ENCODE results near the gene IL12RB1.

Gene IL12RB1

DNA sequence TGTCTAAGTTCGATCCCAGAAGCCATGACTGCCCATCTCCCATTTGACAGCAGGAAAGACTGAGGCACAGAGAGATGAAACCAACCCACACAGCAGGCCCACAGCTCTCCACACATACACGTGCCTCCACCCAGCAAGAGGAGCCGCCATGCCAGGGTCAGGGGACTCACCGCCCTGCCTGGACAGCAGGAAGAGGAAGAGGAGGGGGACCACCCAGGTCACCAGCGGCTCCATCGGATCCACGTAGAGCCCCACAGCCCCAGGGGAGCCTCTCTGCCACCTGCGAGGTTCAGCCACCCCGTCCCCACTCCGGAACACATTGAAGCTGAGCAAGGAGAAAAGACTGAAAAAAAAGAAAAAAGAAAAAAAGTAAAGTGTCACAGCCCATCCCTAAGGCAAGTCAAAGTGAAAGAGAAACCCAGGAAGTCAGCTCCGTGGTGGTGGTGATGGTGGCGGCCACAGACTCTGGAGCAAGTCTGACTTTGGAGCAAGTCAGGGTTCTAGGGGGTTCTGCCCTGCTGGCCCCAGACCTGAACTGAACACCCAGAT lies at the start of gene IL12RB1:
TSS of gene IL12RB1 (minus strand) at position 345 of the 549 bp plus-strand sequence. CDS start at position 234, 111 bp downstream.
- TF ChIP-seq, protein P1, sequence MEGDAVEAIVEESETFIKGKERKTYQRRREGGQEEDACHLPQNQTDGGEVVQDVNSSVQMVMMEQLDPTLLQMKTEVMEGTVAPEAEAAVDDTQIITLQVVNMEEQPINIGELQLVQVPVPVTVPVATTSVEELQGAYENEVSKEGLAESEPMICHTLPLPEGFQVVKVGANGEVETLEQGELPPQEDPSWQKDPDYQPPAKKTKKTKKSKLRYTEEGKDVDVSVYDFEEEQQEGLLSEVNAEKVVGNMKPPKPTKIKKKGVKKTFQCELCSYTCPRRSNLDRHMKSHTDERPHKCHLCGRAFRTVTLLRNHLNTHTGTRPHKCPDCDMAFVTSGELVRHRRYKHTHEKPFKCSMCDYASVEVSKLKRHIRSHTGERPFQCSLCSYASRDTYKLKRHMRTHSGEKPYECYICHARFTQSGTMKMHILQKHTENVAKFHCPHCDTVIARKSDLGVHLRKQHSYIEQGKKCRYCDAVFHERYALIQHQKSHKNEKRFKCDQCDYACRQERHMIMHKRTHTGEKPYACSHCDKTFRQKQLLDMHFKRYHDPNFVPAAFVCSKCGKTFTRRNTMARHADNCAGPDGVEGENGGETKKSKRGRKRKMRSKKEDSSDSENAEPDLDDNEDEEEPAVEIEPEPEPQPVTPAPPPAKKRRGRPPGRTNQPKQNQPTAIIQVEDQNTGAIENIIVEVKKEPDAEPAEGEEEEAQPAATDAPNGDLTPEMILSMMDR (IDR thresholded peaks at IDR 0.05; ENCODE audit: control extremely low read depth, extremely low read depth, low read depth, missing control alignments), result no peak
- ChIA-PET POLR2A (interaction anchor here (1.0 kb wide), 1 partner anchor 14 kb away, joined by 5 read pairs; no protein-coding TSS in a partner anchor), CTCF (interaction anchor here (1.3 to 1.9 kb wide), 2 partner anchors 11 to 65 kb away, joined by 3 to 7 read pairs; partner anchors contain the start of gene MAST3)
- peak; percentile 66 for DNase-seq (ENCODE audit: extremely low spot score)

DNA sequence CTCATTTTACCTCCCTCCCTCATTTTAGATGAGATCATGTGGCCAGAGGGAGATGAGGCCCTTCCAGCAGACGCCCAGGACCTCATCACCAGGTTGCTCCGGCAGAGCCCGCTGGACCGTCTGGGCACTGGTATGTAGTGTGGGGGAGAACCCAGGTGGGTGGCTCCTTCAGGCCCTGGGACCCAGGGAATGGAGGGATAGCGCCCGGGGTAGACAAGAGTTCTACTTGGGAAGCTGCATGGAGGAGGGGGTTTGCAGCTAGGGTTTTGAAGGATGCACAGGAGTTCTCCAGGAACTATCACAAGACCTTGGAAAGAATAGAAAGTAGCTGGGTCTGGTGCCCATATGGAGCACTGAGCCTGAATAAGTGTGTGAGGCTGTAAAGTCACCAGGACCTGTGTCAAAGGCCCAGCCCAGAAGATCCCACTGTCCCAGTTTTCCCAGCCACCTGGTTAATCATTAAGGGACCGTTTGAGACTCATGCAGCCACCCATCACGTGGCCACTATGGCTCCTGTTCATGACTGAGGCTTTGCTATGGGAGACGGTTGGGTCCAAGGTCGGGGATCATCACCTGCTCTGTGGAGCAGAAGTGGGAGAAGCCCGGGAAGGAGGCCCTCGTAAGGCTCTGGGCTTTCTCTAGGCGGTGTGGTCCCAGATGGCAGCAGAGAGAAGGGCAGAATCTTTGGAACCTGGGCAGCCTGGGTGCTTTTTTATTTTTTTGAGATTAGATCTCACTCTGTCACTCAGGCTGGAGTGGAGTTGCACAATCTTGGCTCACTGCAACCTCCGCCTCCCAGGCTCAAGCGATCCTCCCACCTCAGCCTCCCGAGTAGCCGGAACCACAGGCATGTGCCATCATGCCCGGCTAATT lies 49.2 kb upstream of the IL12RB1 start:
- ChIA-PET POLR2A (no interaction called here), CTCF (interaction anchor here (0.6 kb wide), 1 partner anchor 32 kb away, joined by 3 read pairs; no protein-coding TSS in a partner anchor)
- TF ChIP-seq, protein P1 (IDR thresholded peaks at IDR 0.05; ENCODE audit: control extremely low read depth, extremely low read depth, low read depth, missing control alignments), result no peak
- DNase-seq (ENCODE audit: extremely low spot score), result no peak

DNA sequence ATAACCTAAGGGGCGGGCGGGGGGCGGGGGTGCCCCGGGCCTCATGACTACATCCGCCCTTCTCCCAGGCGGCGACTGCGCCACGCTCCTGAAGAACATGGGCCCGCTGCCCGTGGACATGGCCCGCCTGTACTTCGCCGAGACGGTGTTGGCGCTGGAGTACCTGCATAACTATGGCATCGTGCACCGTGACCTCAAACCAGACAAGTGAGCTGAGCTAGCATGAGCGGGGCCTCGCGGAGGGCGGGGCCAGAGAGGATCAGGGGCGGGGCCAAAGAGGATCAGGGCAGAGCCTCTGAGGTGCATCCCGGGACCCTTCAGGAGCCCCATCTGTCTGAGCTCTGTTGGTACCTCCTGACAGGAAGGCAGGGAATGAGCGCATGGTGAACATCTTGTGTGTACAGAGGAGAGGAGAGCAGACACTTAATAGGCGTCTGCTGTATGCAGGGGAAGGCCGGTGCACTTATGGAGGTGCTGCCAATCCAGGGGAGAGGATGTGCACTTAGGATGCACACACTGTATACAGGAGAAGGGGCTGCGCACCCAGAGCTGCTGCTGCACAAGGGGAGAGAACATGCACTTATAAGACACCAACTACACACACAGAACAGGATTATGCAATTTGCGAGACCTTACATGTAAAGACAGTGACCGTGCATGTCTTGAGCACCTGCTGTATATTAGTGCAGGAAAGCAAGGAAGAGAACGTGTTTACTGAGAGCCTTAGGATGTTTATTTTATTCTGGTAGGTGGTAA lies 45.3 kb upstream of the IL12RB1 start:
- ChIA-PET CTCF (no interaction called here), POLR2A (no interaction called here)
- DNase-seq (ENCODE audit: extremely low spot score), result no peak
- TF ChIP-seq, protein P1 (IDR thresholded peaks at IDR 0.05; ENCODE audit: control extremely low read depth, extremely low read depth, low read depth, missing control alignments), result no peak

DNA sequence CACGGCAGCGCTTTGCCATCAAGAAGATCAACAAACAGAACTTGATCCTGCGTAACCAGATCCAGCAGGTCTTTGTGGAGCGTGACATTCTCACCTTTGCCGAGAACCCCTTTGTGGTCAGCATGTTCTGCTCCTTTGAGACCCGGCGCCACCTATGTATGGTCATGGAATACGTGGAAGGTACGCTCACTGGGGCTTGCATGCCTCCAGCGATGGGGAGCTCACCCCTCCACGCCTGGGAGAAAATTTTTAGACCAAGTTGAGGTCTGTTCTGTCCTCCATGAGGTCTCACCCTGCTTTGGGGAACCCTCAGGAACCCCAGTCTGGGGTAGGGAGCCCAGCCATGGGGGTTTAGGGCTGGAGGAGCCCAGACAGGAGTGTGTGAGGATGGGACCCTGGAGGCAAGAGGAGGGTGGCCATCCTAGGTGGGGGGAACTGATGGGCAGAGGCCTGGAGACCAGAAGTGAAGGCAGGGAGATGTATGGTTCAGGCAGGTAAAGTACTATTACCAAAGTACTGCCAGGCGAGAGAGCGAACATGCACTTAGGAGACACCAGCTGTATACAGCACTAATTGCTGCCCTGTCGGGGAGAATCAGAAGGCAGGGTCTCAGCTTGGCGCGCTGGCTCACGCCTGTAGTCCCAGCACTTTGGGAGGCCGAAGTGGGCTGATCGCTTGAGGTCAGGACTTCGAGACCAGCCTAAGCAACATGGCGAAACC lies 43.9 kb upstream of the IL12RB1 start:
- TF ChIP-seq, protein P1 (IDR thresholded peaks at IDR 0.05; ENCODE audit: control extremely low read depth, extremely low read depth, low read depth, missing control alignments), result no peak
- ChIA-PET POLR2A (no interaction called here), CTCF (interaction anchor here (1.2 to 2.3 kb wide), 2 partner anchors 13 to 21 kb away, joined by 4 to 8 read pairs; no protein-coding TSS in a partner anchor)
- no peak for DNase-seq (ENCODE audit: extremely low spot score)

DNA sequence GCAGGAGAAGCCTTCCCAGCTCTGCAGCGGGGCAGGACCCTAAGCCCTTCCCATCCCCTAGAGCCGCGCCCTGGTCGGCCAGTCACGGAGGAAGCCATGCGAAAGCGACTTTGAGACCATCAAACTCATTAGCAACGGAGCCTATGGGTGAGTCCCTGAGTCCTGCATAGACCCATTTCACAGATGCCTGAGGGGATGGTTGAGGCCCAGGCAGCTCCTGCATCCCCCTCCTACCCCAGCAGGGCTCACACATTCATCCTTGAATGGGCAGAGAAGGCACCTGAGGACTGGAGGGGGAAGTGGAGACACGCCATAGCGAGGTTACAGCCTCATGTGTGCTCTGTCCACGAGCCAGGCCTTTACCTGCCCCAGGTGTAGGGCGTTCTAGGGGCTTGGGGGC lies 42.1 kb upstream of the IL12RB1 start:
- no peak for DNase-seq (ENCODE audit: extremely low spot score)
- ChIA-PET CTCF (interaction anchor here (1.8 to 2.3 kb wide), 3 partner anchors 16 to 23 kb away, joined by 5 to 8 read pairs (median 6); no protein-coding TSS in a partner anchor), POLR2A (no interaction called here)
- TF ChIP-seq, protein P1 (IDR thresholded peaks at IDR 0.05; ENCODE audit: control extremely low read depth, extremely low read depth, low read depth, missing control alignments), result no peak
